Stimulated activated CD8-positive, alpha-beta memory T cell treated with anti-CD3 and anti-CD28 coated beads, Interleukin-4, amount 100 ng/mL, for 48 hours (primary cell): ENCODE measurements around the gene HPSE.
"Not testable (repeated sequence)": the region's sequence is repeated elsewhere in the genome, so short reads cannot be mapped to it uniquely, and the experiment has no call there.

Experiments used
- DNase-seq: peaks from one replicate; pipeline ENCODE4 v3.0.0-alpha.2; 2020

HPSE gene

GRCh38 chr4:83281307-83281706, 53.3 kb downstream of the HPSE start:
- no peak for DNase-seq

- no peak for DNase-seq
Measured at GRCh38 chr4:83276299-83277040, 58.2 kb downstream of the HPSE start.

- not testable (repeated sequence) for DNase-seq
Measured at GRCh38 chr4:83273926-83274325, 60.7 kb downstream of the HPSE start.

GRCh38 chr4:83272900-83273299, 61.7 kb downstream of the HPSE start:
- no peak for DNase-seq

- no peak for DNase-seq
Measured at GRCh38 chr4:83269256-83269655, 65.4 kb downstream of the HPSE start.

- DNase-seq = no peak
Measured at GRCh38 chr4:83268491-83268890, 66.2 kb downstream of the HPSE start.

- DNase-seq = no peak
Measured at GRCh38 chr4:83267830-83268475, 66.7 kb downstream of the HPSE start.

- DNase-seq = no peak
Measured at GRCh38 chr4:83267121-83267829, 67.4 kb downstream of the HPSE start.

GRCh38 chr4:83266689-83267088, 68.0 kb downstream of the HPSE start:
- no peak for DNase-seq

GRCh38 chr4:83263106-83263505, 71.5 kb downstream of the HPSE start:
- DNase-seq = no peak

- no peak for DNase-seq
Measured at GRCh38 chr4:83262682-83263081, 72.0 kb downstream of the HPSE start.

GRCh38 chr4:83261307-83261706, 73.3 kb downstream of the HPSE start:
- DNase-seq = no peak

- no peak for DNase-seq
Measured at GRCh38 chr4:83259586-83259985, 75.1 kb downstream of the HPSE start.

- DNase-seq = no peak
Measured at GRCh38 chr4:83258461-83258860, 76.2 kb downstream of the HPSE start.

- no peak for DNase-seq
Measured at GRCh38 chr4:83257811-83258210, 76.8 kb downstream of the HPSE start.

GRCh38 chr4:83255584-83255983, 79.1 kb downstream of the HPSE start:
- no peak for DNase-seq

GRCh38 chr4:83252782-83253405, 81.8 kb downstream of the HPSE start:
- DNase-seq = peak; percentile 74

GRCh38 chr4:83251447-83251830, 83.2 kb downstream of the HPSE start:
- DNase-seq = no peak

- no peak for DNase-seq
Measured at GRCh38 chr4:83250687-83251446, 83.8 kb downstream of the HPSE start.

GRCh38 chr4:83248486-83248885, 86.2 kb downstream of the HPSE start:
- DNase-seq = no peak

GRCh38 chr4:83247415-83248357, 87.0 kb downstream of the HPSE start:
- DNase-seq = no peak
